ENCODE measurements around the gene MMD. TPM values are rescaled to one million over a fixed set of nuclear protein-coding genes. Genes with fewer than 3 reads are reported as not detected.

MMD gene
- total and polyA plus RNA-seq, 2 of the 13 experiments (the other 11 are each of a cell fraction or from before 2014, with no cell fraction given): 121 to 225 TPM

DNA sequence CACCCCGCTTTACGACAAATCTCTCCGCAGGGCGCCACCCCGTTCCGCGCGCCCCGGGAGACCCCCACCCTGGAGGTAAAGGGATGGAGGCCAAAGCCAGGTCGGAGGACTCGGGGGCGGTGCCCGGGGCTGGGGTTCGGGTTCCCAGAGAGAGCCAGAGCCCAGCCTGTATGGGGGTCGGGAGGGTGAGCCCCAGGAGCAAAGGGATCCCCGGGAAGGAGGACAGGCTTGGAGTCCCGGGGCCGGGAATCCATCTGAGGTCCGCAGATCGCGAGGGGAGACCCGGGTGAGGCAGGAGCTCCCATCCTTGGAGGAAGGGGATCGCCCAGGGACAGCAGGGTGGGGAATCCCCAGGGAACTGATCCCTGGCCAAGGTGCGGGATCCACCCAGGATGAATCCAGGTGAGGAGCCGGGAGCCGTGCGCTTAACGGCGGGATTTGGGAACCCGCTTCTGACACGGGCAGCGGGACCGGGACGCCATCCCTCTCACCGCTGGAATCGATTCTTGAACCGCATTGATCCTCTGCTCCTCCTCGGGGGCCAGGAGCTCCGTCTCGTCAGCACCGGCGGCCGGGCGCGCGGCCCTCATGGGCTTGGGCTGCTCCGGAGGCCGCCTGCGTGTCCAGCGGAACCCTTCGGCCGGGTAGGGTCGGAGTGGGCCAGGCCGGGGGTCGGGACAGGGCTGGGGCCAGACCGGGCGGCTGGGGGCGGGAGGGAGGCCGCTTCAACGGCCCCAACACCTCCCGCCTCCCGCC, at the start of gene MMD (continued):
- TF ChIP-seq ZNF549 (CRISPR knock-in tag; IDR thresholded peaks at IDR 0.05) (no peak), ZNF263 (CRISPR knock-in tag; IDR thresholded peaks at IDR 0.05) (peak; percentile 45), SETDB1 (CRISPR knock-in tag; IDR thresholded peaks at IDR 0.05; ENCODE audit: borderline replicate concordance) (no peak), ZSCAN9 (CRISPR knock-in tag; IDR thresholded peaks at IDR 0.05; ENCODE audit: borderline replicate concordance) (no peak), ZNF333 (CRISPR knock-in tag; IDR thresholded peaks at IDR 0.05; ENCODE audit: borderline replicate concordance) (no peak), NR2F6 (IDR thresholded peaks at IDR 0.05) (no peak; the same call in 1 of the 2 replicates), NR2F6 (CRISPR knock-in tag; IDR thresholded peaks at IDR 0.05) (no peak), ZNF557 (CRISPR knock-in tag; IDR thresholded peaks at IDR 0.05) (no peak), ZNF563 (CRISPR knock-in tag; IDR thresholded peaks at IDR 0.05) (peak; percentile 81), KDM5B (CRISPR knock-in tag; IDR thresholded peaks at IDR 0.05; ENCODE audit: borderline replicate concordance) (peak; percentile 85), NCOA1 (CRISPR knock-in tag; IDR thresholded peaks at IDR 0.05) (0 out of 2 replicates have a peak, but pooled peaks have one; percentile 62), PRPF4 (IDR thresholded peaks at IDR 0.05; ENCODE audit: low read depth, low read length, poor library complexity, severe bottlenecking) (no peak), ZNF460 (CRISPR knock-in tag; IDR thresholded peaks at IDR 0.05; ENCODE audit: borderline replicate concordance) (no peak; the same call in 1 of the 2 replicates), FOSL1 (CRISPR knock-in tag; IDR thresholded peaks at IDR 0.05; ENCODE audit: borderline replicate concordance) (no peak), ZNF672 (CRISPR knock-in tag; IDR thresholded peaks at IDR 0.05) (0 out of 2 replicates have a peak, but pooled peaks have one; percentile 69), ZNF441 (CRISPR knock-in tag; IDR thresholded peaks at IDR 0.05; ENCODE audit: borderline replicate concordance) (no peak; the same call in 1 of the 2 replicates), ZNF766 (CRISPR knock-in tag; IDR thresholded peaks at IDR 0.05; ENCODE audit: borderline replicate concordance) (no peak), ELF1 (CRISPR knock-in tag; IDR thresholded peaks at IDR 0.05) (no peak), SOX5 (CRISPR knock-in tag; IDR thresholded peaks at IDR 0.05; ENCODE audit: borderline replicate concordance) (no peak), ZNF776 (CRISPR knock-in tag; IDR thresholded peaks at IDR 0.05) (no peak; the same call in 1 of the 2 replicates), CCDC6 (CRISPR knock-in tag; IDR thresholded peaks at IDR 0.05) (no peak), ZFY (CRISPR knock-in tag; IDR thresholded peaks at IDR 0.05) (peak; percentile 86), FOXC1 (CRISPR knock-in tag; IDR thresholded peaks at IDR 0.05; ENCODE audit: borderline replicate concordance) (peak; percentile 81), SYNCRIP (IDR thresholded peaks at IDR 0.05; ENCODE audit: insufficient read depth, low read depth, low read length) (no peak), RNF2 (conservative IDR thresholded peaks at IDR 0.05; ENCODE audit: low read depth) (no peak), HHEX (CRISPR knock-in tag; IDR thresholded peaks at IDR 0.05) (no peak), GPN1 (CRISPR knock-in tag; IDR thresholded peaks at IDR 0.05; ENCODE audit: borderline replicate concordance) (0 out of 2 replicates have a peak, but pooled peaks have one; percentile 19)
- TF ChIP-seq, protein P1, sequence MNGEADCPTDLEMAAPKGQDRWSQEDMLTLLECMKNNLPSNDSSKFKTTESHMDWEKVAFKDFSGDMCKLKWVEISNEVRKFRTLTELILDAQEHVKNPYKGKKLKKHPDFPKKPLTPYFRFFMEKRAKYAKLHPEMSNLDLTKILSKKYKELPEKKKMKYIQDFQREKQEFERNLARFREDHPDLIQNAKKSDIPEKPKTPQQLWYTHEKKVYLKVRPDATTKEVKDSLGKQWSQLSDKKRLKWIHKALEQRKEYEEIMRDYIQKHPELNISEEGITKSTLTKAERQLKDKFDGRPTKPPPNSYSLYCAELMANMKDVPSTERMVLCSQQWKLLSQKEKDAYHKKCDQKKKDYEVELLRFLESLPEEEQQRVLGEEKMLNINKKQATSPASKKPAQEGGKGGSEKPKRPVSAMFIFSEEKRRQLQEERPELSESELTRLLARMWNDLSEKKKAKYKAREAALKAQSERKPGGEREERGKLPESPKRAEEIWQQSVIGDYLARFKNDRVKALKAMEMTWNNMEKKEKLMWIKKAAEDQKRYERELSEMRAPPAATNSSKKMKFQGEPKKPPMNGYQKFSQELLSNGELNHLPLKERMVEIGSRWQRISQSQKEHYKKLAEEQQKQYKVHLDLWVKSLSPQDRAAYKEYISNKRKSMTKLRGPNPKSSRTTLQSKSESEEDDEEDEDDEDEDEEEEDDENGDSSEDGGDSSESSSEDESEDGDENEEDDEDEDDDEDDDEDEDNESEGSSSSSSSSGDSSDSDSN (CRISPR knock-in tag; IDR thresholded peaks at IDR 0.05): peak; percentile 83
- TF ChIP-seq, protein P2, sequence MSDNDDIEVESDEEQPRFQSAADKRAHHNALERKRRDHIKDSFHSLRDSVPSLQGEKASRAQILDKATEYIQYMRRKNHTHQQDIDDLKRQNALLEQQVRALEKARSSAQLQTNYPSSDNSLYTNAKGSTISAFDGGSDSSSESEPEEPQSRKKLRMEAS (IDR thresholded peaks at IDR 0.05): 0 out of 2 replicates have a peak, but pooled peaks have one; percentile 44
- TF ChIP-seq, protein P3, sequence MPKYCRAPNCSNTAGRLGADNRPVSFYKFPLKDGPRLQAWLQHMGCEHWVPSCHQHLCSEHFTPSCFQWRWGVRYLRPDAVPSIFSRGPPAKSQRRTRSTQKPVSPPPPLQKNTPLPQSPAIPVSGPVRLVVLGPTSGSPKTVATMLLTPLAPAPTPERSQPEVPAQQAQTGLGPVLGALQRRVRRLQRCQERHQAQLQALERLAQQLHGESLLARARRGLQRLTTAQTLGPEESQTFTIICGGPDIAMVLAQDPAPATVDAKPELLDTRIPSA (CRISPR knock-in tag; IDR thresholded peaks at IDR 0.05; ENCODE audit: borderline replicate concordance): peak; percentile 57; the same call in 1 of the 2 replicates
